ENCODE results near the gene ANAPC4.

- TF ChIP-seq CTCF (conservative IDR thresholded peaks at IDR 0.05; ENCODE audit: low read length): no peak
- TF ChIP-seq EZH2phosphoT487 (IDR thresholded peaks at IDR 0.05; ENCODE audit: borderline replicate concordance, low read depth, low read length): no peak
Measured at GRCh38 chr4:25420931-25421330, 43.9 kb downstream of the ANAPC4 start.
